Breast epithelium (tissue), 4 donors: ENCODE measurements around the gene GSG1L2. TPM values are rescaled to one million over a fixed set of nuclear protein-coding genes. Genes with fewer than 3 reads are reported as not detected.

ENCODE experiments used
- DNase-seq, 2 donors: peaks; one replicate each; pipeline ENCODE4 v3.0.0-alpha.2; 2019; ENCODE audit warnings: low spot score in 2 of 2
- H3K27ac ChIP-seq, 2 donors: fragments of 200-600 bp; sonication (generic) in 1 of 2; one replicate each; pipeline ENCODE4 v1.5.1; 2016 to 2019; ENCODE audit warnings: mild to moderate bottlenecking in 1 of 2
- H3K27me3 ChIP-seq, 2 donors: fragments of 200-600 bp; sonication (generic) in 1 of 2; one replicate each; pipeline versions ENCODE4 v1.5.1 to v1.6.0; 2017 to 2019; ENCODE audit warnings: control low read depth in 1 of 2, mild to moderate bottlenecking in 1 of 2
- H3K36me3 ChIP-seq: fragments of 200-600 bp; one replicate; pipeline ENCODE4 v1.5.1; 2019
- H3K4me1 ChIP-seq, 2 donors: fragments of 200-600 bp; sonication (generic); one replicate each; pipeline ENCODE4 v1.5.1; 2016 to 2019; ENCODE audit warnings: control low read depth in 1 of 2
- H3K4me3 ChIP-seq, 3 donors: fragments of 200-600 bp; sonication (generic); 1 replicate in 2 of 3; 2 replicates in 1 of 3; pipeline ENCODE4 v1.5.1; 2016 to 2019; ENCODE audit warnings: mild to moderate bottlenecking in 3 of 3, moderate library complexity in 2 of 3
- H3K9me3 ChIP-seq, 2 donors: fragments of 200-600 bp; sonication (generic) in 1 of 2; one replicate each; pipeline ENCODE4 v1.5.1; 2016 to 2019; ENCODE audit warnings: control low read depth in 1 of 2
- POLR2A ChIP-seq: fragments of 450-650 bp; IDR thresholded peaks from one replicate; pipeline ENCODE4 v1.6.1; 2016; ENCODE audit warnings: antibody characterized with exemption, mild to moderate bottlenecking, moderate library complexity
- POLR2AphosphoS5 ChIP-seq, 3 donors: sonication (generic); formaldehyde crosslinking; IDR thresholded peaks; one replicate each; pipeline ENCODE4 v1.6.1; 2017; ENCODE audit warnings: antibody characterized with exemption in 3 of 3
- intact Hi-C: fragments of 100-400 bp; cut with DNase I; formaldehyde crosslinking; loops from one replicate; pipeline ENCODE4 v1.15.1; 2023; ENCODE audit warnings: low total_unique reads
- total RNA-seq, 3 donors: library from RNA; depleted of rRNA; stranded (reverse); fragments of >200 nt; gene quantifications; one replicate each; pipeline ENCODE4 v1.1.0, GENCODE V29; 2016
- TF ChIP-seq, protein P1 (sequence below), 3 donors: fragments of 450-650 bp; IDR thresholded peaks; one replicate each; pipeline ENCODE4 v1.5.1; 2016 to 2017; ENCODE audit warnings: antibody characterized with exemption in 3 of 3, mild to moderate bottlenecking in 3 of 3, moderate library complexity in 3 of 3

GSG1L2 gene
- total RNA-seq, 3 donors from 2014 or later = not detected

DNA sequence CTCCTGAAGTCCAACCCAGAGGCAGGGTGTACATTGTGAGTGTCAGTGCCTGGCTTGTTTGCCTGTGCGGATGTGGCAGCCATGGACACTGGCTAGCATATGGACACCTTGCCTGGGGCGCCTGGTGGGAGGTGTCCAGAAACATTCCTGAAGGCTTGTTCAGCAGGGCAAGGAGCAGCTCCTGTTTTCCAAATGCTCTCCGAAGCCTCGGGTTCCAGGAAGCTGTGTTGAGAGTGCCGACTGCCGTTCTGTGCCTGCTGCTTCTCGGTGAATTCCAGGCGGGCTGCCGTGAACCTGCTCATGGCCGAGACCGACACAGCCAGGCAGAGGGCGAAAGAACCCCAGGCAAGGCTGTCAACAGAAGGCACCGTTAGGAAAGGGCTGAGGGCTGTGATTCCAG is 19.6 kb downstream of the GSG1L2 start:
- Histone ChIP-seq H3K4me1 (no peaks in the 10 kb centered on the region), H3K4me3 (peak overlapping the region in 1 of 3 donors; percentile 28), H3K9me3 (peaks cover 0 to 10% of the 10 kb centered on the region in 2 donors), H3K27me3 (no peaks in the 10 kb centered on the region), H3K27ac (no peak overlapping the region), H3K36me3 (no peaks in the 10 kb centered on the region)
- no peak for DNase-seq
- intact Hi-C loops = no loop called here
- no peak for TF ChIP-seq POLR2A
- TF ChIP-seq POLR2AphosphoS5 (IDR thresholded peaks at IDR 0.05) = no peak
- TF ChIP-seq, protein P1, sequence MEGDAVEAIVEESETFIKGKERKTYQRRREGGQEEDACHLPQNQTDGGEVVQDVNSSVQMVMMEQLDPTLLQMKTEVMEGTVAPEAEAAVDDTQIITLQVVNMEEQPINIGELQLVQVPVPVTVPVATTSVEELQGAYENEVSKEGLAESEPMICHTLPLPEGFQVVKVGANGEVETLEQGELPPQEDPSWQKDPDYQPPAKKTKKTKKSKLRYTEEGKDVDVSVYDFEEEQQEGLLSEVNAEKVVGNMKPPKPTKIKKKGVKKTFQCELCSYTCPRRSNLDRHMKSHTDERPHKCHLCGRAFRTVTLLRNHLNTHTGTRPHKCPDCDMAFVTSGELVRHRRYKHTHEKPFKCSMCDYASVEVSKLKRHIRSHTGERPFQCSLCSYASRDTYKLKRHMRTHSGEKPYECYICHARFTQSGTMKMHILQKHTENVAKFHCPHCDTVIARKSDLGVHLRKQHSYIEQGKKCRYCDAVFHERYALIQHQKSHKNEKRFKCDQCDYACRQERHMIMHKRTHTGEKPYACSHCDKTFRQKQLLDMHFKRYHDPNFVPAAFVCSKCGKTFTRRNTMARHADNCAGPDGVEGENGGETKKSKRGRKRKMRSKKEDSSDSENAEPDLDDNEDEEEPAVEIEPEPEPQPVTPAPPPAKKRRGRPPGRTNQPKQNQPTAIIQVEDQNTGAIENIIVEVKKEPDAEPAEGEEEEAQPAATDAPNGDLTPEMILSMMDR (IDR thresholded peaks at IDR 0.05) = no peak

DNA sequence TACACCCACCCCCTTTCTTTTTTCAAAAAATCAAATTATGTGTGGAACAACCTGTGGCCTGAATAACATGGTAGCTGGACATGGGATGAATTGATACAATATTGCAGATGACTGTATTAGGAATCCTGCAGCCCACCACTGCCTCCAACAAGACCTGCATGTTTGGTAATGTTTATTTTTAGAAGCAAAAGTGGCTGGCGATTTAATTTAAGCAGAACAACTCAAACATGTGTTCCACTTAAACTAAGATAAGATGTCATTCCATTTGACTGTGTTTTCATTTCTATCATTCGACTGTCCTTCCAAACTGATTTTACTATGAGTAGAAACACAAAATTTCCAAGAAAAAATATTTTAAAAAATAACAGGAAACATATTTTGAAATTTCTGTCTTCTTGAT is 20.4 kb downstream of the GSG1L2 start:
- Histone ChIP-seq H3K4me3 (no peak overlapping the region), H3K4me1 (no peaks in the 10 kb centered on the region), H3K9me3 (peaks cover 0 to 10% of the 10 kb centered on the region in 2 donors), H3K36me3 (no peaks in the 10 kb centered on the region), H3K27me3 (no peaks in the 10 kb centered on the region), H3K27ac (no peak overlapping the region)
- no peak for DNase-seq
- TF ChIP-seq POLR2AphosphoS5 (IDR thresholded peaks at IDR 0.05) (no peak), POLR2A (no peak)
- TF ChIP-seq, protein P1 (IDR thresholded peaks at IDR 0.05) = no peak
- intact Hi-C loops = no loop called here

DNA sequence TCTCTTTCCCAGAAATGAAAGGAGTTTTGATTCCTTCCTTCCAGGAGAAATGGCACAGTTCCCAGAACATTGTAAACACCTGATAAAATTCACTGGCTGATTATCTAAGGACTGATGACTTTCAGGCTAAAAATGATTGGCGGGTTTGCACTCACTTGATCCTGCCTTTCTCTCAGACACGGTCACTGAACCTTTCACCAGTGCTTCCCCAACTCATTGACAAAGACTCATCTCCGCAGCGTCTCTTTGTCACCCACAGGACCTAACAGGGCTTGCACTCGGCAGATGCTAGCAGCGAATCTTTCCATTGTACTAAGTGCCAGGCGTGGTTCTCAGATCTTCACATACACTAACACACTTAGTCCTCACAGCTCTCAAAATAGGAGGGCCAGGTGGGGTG is 23.2 kb downstream of the GSG1L2 start:
- intact Hi-C loops = loop anchor here (5.0 kb wide), 1 partner anchor 814 kb away; no protein-coding TSS in a partner anchor
- Histone ChIP-seq H3K27ac (no peak overlapping the region), H3K4me1 (no peaks in the 10 kb centered on the region), H3K27me3 (no peaks in the 10 kb centered on the region), H3K36me3 (no peaks in the 10 kb centered on the region), H3K4me3 (no peak overlapping the region), H3K9me3 (no peaks in the 10 kb centered on the region)
- DNase-seq = no peak
- TF ChIP-seq POLR2A = no peak
- TF ChIP-seq, protein P1 (IDR thresholded peaks at IDR 0.05) = no peak
- no peak for TF ChIP-seq POLR2AphosphoS5 (IDR thresholded peaks at IDR 0.05)

DNA sequence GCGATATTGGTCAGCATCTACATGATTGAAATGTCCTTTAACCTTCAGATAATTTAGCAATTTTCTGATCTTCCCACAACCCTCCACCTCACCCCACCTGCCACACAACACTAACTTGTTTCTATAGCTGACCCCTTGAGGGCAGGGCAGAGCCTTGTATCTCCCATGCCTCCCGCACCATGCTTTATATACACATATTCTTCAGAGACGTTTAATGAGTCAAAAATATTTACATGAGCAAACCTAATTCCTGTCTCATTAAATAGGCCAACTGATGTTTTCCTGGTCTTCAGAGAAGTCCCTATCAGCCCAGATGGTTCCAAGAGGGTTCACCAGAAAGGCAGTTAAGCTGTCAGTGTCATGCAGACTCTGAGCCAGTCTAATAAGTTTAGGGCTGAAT is 23.9 kb downstream of the GSG1L2 start:
- H3K36me3 ChIP-seq = no peaks in the 10 kb centered on the region
- no peak overlapping the region for H3K27ac ChIP-seq
- no peak for DNase-seq
- H3K9me3 ChIP-seq = no peaks in the 10 kb centered on the region
- no peaks in the 10 kb centered on the region for H3K4me1 ChIP-seq
- H3K27me3 ChIP-seq = no peaks in the 10 kb centered on the region
- no peak overlapping the region for H3K4me3 ChIP-seq
- TF ChIP-seq POLR2A (no peak), POLR2AphosphoS5 (IDR thresholded peaks at IDR 0.05) (no peak)
- TF ChIP-seq, protein P1 (IDR thresholded peaks at IDR 0.05) = no peak
- intact Hi-C loops = loop anchor here (5.0 kb wide), 1 partner anchor 814 kb away; no protein-coding TSS in a partner anchor

DNA sequence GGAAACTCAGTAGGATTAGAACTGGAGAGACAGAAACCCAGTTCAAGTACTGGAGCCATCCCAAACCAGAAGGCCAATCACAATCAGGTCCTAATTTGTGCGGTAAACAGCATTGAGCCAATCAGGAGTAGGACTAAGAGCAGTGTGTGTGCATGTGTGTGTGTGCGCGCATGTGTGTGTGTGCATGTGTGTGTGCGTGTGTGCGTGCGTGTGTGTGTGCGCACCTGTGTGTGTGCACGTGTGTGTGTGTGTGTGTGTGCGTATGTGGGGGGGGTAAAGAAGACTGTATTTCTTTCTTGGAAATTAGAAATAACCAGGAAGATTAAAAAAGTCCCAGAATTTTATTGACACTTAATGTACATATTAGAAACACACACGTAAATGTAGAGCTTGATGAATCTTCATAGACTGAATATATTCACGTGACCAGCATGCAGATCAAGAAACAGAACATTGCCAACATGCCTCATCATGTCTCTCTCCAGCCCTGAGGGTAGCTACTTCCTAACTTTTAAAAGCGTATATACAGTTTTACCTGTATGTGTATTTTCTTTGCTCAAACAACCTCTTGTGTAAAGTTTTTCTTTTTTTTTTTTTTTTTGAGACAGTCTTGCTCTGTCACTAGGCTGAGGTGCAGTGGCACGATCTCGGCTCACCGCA is 29.6 kb downstream of the GSG1L2 start:
- no peak overlapping the region for H3K27ac ChIP-seq
- DNase-seq = no peak
- intact Hi-C loops = no loop called here

More for the DNA sequence above, 29.6 kb downstream of the GSG1L2 start:
- Histone ChIP-seq H3K27me3 (no peaks in the 10 kb centered on the region), H3K4me1 (no peaks in the 10 kb centered on the region), H3K9me3 (no peaks in the 10 kb centered on the region), H3K36me3 (no peaks in the 10 kb centered on the region), H3K4me3 (no peak overlapping the region)
- no peak for TF ChIP-seq POLR2AphosphoS5 (IDR thresholded peaks at IDR 0.05)
- TF ChIP-seq POLR2A = no peak
- TF ChIP-seq, protein P1 (IDR thresholded peaks at IDR 0.05) = no peak
